GM13976 (cell line): ENCODE data around the gene ZNF597.

Source experiments
- DNase-seq: peaks from one replicate; pipeline ENCODE4 v3.0.0; 2012; ENCODE audit warnings: low spot score
- in situ Hi-C: fragments of 300-500 bp; cut with MboI; formaldehyde crosslinking; loops from one replicate; pipeline ENCODE4 v1.12.0; 2022; ENCODE audit warnings: low sequenced_read_pairs, mixed read lengths, inconsistent platforms; ENCODE audit not compliant: unreplicated experiment
- TF ChIP-seq, protein P1 (sequence below): IDR thresholded peaks from 2 replicates; pipeline ENCODE4 v1.5.1; 2012; ENCODE audit warnings: borderline replicate concordance, mild to moderate bottlenecking; ENCODE audit not compliant: insufficient read depth; ENCODE audit errors: extremely low read depth, missing control alignments, control extremely low read depth

The ZNF597 gene

GRCh38 chr16:3486506-3487215 lies 43.4 kb upstream of the ZNF597 start:
- DNase-seq, result no peak
- TF ChIP-seq, protein P1, sequence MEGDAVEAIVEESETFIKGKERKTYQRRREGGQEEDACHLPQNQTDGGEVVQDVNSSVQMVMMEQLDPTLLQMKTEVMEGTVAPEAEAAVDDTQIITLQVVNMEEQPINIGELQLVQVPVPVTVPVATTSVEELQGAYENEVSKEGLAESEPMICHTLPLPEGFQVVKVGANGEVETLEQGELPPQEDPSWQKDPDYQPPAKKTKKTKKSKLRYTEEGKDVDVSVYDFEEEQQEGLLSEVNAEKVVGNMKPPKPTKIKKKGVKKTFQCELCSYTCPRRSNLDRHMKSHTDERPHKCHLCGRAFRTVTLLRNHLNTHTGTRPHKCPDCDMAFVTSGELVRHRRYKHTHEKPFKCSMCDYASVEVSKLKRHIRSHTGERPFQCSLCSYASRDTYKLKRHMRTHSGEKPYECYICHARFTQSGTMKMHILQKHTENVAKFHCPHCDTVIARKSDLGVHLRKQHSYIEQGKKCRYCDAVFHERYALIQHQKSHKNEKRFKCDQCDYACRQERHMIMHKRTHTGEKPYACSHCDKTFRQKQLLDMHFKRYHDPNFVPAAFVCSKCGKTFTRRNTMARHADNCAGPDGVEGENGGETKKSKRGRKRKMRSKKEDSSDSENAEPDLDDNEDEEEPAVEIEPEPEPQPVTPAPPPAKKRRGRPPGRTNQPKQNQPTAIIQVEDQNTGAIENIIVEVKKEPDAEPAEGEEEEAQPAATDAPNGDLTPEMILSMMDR, result no peak
- in situ Hi-C loops, result no loop called here

DNA sequence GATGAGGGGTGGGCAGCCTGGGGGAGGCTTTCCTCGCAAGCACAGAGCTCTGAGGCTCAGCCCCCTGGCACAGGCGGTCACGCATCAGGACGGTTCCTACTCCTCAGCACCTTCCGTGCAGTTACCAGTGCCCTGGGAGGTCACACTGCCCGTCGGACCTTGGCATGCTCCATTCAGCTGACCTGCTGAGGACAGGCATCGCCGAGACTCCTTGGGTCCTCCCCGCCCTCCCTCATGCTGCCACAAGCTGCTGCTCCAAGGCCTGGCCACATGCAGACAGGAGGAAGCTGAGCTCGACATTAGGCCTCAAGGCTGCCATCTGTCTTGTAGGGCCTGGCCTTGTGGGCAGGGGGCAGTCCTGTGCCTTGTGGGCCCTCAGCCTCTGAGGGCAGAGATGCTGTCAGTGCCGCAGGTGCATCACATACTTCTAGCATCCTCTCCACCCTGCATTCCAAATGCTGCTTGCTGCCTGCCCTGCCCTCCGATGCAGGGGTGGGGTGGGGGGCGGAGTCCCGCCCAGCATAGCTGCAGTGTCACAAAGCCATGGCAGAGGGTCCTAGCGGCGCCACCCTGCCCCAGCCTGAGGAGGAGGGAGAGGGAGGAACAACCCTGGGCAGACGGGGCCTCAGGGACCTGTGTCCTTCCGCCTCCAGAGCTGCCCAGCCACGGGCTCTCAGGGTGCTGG lies 42.7 kb upstream of the ZNF597 start:
- in situ Hi-C loops, result no loop called here
- DNase-seq, result no peak
- TF ChIP-seq, protein P1, result no peak

- TF ChIP-seq, protein P1, result no peak
- no peak for DNase-seq
- in situ Hi-C loops, result no loop called here
These were observed 41.9 kb upstream of the ZNF597 start for GRCh38 chr16:3485097-3485745.

DNA sequence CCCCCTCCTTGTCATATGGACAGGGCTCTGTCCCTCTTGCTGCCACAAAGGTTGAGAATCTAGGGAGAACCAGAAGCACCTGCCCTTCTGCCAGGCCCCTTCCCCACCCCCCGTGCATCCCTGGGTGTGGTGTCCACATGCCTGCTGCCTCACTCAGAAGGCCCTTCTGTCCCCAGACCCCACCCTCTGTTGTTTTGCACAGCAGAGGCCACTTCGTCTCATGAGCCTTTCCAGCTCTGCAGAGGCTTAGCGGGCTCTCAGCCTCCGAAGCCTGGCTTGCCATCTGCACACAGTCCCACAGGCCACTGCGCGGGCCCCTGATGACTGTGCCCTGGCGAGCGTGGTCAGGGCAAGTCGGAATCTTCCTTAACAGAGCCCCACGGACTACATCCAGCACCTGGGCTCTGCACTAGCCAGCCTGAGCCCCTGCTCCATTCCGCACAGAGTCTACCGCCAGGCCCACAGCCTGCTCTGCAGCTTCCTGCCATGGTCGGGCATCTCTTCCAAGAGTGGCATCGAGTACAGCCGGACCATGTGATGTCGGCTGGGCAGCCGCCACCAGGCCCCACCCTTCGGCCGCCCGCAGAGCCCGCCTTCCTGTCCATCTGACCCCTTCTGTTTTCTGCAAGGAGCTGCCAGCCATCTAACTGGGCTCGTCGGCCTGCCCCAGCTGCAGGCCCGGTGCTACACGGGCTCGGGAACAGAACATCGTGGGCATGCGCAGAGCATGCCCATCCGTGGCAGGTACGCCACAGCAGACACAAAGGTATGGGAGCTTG lies 41.2 kb upstream of the ZNF597 start:
- in situ Hi-C loops, result no loop called here
- no peak for DNase-seq
- TF ChIP-seq, protein P1, result no peak

GRCh38 chr16:3482659-3483241 lies 39.4 kb upstream of the ZNF597 start:
- no peak for DNase-seq
- TF ChIP-seq, protein P1, result no peak
- in situ Hi-C loops, result no loop called here
